Iris pigment epithelial cell (primary cell): ENCODE data around the gene OBSCN.

Source experiments
- DNase-seq: peaks from one replicate; pipeline ENCODE4 v3.0.0-alpha.2; 2011; ENCODE audit warnings: low read depth

The OBSCN gene

GRCh38 chr1:228390649-228391048 is 182.8 kb downstream of the OBSCN start:
- DNase-seq = no peak

GRCh38 chr1:228391411-228392020 is 183.7 kb downstream of the OBSCN start:
- DNase-seq = no peak

- DNase-seq = peak; percentile 32
These were observed 184.5 kb downstream of the OBSCN start for GRCh38 chr1:228392111-228392936.

GRCh38 chr1:228393268-228393701 is 185.4 kb downstream of the OBSCN start:
- peak; percentile 57 for DNase-seq

GRCh38 chr1:228393811-228394570 is 186.1 kb downstream of the OBSCN start:
- DNase-seq = no peak

GRCh38 chr1:228394571-228395394 is 186.9 kb downstream of the OBSCN start:
- no peak for DNase-seq

- DNase-seq = no peak
These were observed 189.2 kb downstream of the OBSCN start for GRCh38 chr1:228396770-228397662.

GRCh38 chr1:228397966-228398365 is 190.1 kb downstream of the OBSCN start:
- DNase-seq = no peak

- DNase-seq = no peak
These were observed 191.1 kb downstream of the OBSCN start for GRCh38 chr1:228398741-228399461.

- DNase-seq = no peak
These were observed 191.8 kb downstream of the OBSCN start for GRCh38 chr1:228399531-228400236.

- DNase-seq = no peak
These were observed 192.4 kb downstream of the OBSCN start for GRCh38 chr1:228400237-228400651.

- no peak for DNase-seq
These were observed 193.0 kb downstream of the OBSCN start for GRCh38 chr1:228400692-228401454.

GRCh38 chr1:228401782-228402640 is 194.2 kb downstream of the OBSCN start:
- no peak for DNase-seq

GRCh38 chr1:228402641-228403025 is 194.8 kb downstream of the OBSCN start:
- no peak for DNase-seq

- DNase-seq = no peak
These were observed 195.4 kb downstream of the OBSCN start for GRCh38 chr1:228403231-228403631.

GRCh38 chr1:228404107-228404720 is 196.4 kb downstream of the OBSCN start:
- DNase-seq = no peak
